ENCODE results near the gene RNF207.

Gene RNF207

DNA sequence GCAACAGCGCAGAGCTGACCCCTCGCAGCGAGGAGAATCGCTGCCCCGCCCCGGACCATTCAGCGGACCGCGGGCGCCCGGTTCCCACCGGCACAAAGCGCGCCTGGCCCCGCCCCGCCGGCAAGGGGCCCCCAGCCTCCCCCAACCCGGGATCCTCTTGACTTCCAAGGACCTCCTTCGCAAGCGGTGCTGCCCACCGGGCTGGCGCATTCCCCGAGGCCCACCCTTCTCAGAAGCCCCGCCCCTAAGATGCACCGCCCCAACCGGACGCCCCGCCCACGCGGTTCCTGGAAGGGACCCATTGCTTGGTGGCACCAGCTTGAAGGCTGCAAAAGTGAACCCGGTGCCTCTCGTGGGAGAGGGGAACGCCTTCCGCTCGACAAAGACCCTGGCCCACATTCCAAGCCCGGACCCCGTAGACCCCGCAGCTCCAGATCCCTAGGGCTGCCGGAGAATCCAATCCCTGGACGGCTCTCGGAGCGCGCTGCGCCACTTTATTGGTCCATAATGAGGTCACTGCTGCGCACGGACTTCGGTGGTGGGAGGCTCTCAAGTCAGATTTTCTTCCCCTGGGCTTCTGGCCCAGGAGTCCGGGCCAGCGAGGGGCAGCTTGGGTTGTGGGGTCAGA lies 40.1 kb downstream of the RNF207 start:
- no peaks in the 10 kb centered on the region for H3K9me3 ChIP-seq (replicated peaks; ENCODE audit: insufficient read depth, low read length)
- peak overlapping the region; percentile 57; the same call in 1 of the 2 replicates for H3K4me2 ChIP-seq (ENCODE audit: low read depth, low read length)
- H3K9me2 ChIP-seq (replicated peaks; ENCODE audit: insufficient read depth, low read length) = no peaks in the 10 kb centered on the region
- H3K79me2 ChIP-seq (ENCODE audit: low read length) = no peaks in the 10 kb centered on the region
- no peak overlapping the region for H2AFZ ChIP-seq (ENCODE audit: low read length)
- no peak overlapping the region for H3K9ac ChIP-seq (ENCODE audit: low read length)
- no peaks in the 10 kb centered on the region; the same call in 1 of the 2 replicates for H3K4me1 ChIP-seq (ENCODE audit: low read length)
- no peak for DNase-seq
- no peaks in the 10 kb centered on the region for H3F3A ChIP-seq (ENCODE audit: insufficient read depth, low read length)
- H3K4me3 ChIP-seq (ENCODE audit: low read length) = no peak overlapping the region
- peaks cover 82% of the 10 kb centered on the region for H3K27me3 ChIP-seq (replicated peaks; ENCODE audit: insufficient read depth, low read length)
- H4K20me1 ChIP-seq (ENCODE audit: insufficient read depth, low read length) = no peaks in the 10 kb centered on the region
- TF ChIP-seq EZH2phosphoT487 (IDR thresholded peaks at IDR 0.05; ENCODE audit: low read length) = no peak
- TF ChIP-seq, protein P1, sequence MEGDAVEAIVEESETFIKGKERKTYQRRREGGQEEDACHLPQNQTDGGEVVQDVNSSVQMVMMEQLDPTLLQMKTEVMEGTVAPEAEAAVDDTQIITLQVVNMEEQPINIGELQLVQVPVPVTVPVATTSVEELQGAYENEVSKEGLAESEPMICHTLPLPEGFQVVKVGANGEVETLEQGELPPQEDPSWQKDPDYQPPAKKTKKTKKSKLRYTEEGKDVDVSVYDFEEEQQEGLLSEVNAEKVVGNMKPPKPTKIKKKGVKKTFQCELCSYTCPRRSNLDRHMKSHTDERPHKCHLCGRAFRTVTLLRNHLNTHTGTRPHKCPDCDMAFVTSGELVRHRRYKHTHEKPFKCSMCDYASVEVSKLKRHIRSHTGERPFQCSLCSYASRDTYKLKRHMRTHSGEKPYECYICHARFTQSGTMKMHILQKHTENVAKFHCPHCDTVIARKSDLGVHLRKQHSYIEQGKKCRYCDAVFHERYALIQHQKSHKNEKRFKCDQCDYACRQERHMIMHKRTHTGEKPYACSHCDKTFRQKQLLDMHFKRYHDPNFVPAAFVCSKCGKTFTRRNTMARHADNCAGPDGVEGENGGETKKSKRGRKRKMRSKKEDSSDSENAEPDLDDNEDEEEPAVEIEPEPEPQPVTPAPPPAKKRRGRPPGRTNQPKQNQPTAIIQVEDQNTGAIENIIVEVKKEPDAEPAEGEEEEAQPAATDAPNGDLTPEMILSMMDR (IDR thresholded peaks at IDR 0.05; ENCODE audit: low read length) = no peak
- TF ChIP-seq EZH2 (optimal IDR thresholded peaks at IDR 0.05; ENCODE audit: low read depth, low read length) = no peak
- H3K27ac ChIP-seq (ENCODE audit: low read length) = no peak overlapping the region
- no peaks in the 10 kb centered on the region for H3K36me3 ChIP-seq (replicated peaks; ENCODE audit: insufficient read depth, low read length)

DNA sequence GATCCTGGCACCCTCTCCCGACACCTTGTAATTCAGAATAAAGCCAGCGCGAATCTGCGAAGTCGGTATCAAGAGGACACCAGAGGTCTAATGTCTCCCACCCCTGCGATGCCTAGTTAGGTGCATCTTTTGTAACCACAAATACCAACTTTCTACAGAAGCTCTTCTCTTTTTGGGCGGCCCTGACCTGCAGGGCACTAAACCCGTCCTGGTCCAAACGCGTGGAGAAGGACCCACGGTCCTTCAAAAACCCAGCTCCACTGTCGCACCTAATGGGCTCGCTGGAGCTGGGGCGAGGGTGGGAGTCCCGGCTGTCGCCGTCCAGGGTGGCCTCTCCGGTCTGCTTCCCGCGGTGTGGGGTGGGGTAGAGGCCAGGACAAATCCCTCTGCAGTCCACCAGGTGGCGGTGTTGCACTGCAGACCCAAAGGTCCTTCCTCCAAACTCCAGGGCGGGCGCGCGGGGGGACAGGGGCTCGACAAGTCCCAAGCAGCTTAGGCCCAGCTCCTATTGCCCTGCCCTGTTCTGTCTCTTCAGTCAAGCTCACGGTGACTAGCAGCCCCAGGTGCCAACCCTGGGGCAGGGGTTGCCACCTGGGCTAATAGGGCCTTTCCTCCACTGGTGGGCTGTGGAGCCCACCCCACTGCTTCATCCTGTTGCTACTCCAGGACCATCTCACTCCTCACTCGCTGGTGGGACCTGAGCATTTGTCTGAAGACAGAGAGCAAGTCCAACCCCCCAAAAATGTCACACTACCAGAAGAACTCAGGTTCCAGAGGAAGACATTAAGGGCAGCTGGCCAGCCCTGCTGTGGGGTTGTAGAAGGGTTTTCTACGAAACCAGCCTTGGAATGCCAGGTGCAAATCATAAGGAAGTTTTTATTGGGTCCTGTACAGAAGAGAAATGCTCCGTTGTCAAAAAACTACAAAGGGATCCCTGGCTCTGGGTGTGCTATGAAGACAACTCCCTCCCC lies 40.9 kb downstream of the RNF207 start:
- Histone ChIP-seq H3K4me2 (ENCODE audit: low read depth, low read length) (no peak overlapping the region), H3K4me3 (ENCODE audit: low read length) (no peak overlapping the region), H2AFZ (ENCODE audit: low read length) (no peak overlapping the region), H3K27me3 (replicated peaks; ENCODE audit: insufficient read depth, low read length) (peaks cover 82% of the 10 kb centered on the region), H3K9me3 (replicated peaks; ENCODE audit: insufficient read depth, low read length) (no peaks in the 10 kb centered on the region), H3K9me2 (replicated peaks; ENCODE audit: insufficient read depth, low read length) (no peaks in the 10 kb centered on the region), H3K36me3 (replicated peaks; ENCODE audit: insufficient read depth, low read length) (no peaks in the 10 kb centered on the region), H3K4me1 (ENCODE audit: low read length) (no peaks in the 10 kb centered on the region; the same call in 1 of the 2 replicates), H4K20me1 (ENCODE audit: insufficient read depth, low read length) (no peaks in the 10 kb centered on the region), H3K27ac (ENCODE audit: low read length) (no peak overlapping the region), H3F3A (ENCODE audit: insufficient read depth, low read length) (no peaks in the 10 kb centered on the region), H3K9ac (ENCODE audit: low read length) (no peak overlapping the region), H3K79me2 (ENCODE audit: low read length) (no peaks in the 10 kb centered on the region)
- peak; percentile 53 for DNase-seq
- TF ChIP-seq, protein P1 (IDR thresholded peaks at IDR 0.05; ENCODE audit: low read length) = peak; percentile 84
- no peak for TF ChIP-seq EZH2phosphoT487 (IDR thresholded peaks at IDR 0.05; ENCODE audit: low read length)

- Histone ChIP-seq H3K79me2 (ENCODE audit: low read length) (no peaks in the 10 kb centered on the region), H3F3A (ENCODE audit: insufficient read depth, low read length) (no peaks in the 10 kb centered on the region), H3K27ac (ENCODE audit: low read length) (no peak overlapping the region), H3K4me1 (ENCODE audit: low read length) (no peaks in the 10 kb centered on the region; the same call in 1 of the 2 replicates), H3K9me2 (replicated peaks; ENCODE audit: insufficient read depth, low read length) (no peaks in the 10 kb centered on the region), H3K9me3 (replicated peaks; ENCODE audit: insufficient read depth, low read length) (no peaks in the 10 kb centered on the region), H3K36me3 (replicated peaks; ENCODE audit: insufficient read depth, low read length) (no peaks in the 10 kb centered on the region), H3K4me2 (ENCODE audit: low read depth, low read length) (no peak overlapping the region), H3K4me3 (ENCODE audit: low read length) (no peak overlapping the region), H3K9ac (ENCODE audit: low read length) (no peak overlapping the region), H4K20me1 (ENCODE audit: insufficient read depth, low read length) (no peaks in the 10 kb centered on the region), H2AFZ (ENCODE audit: low read length) (no peak overlapping the region), H3K27me3 (replicated peaks; ENCODE audit: insufficient read depth, low read length) (peaks cover 85% of the 10 kb centered on the region)
- no peak for DNase-seq
- TF ChIP-seq EZH2phosphoT487 (IDR thresholded peaks at IDR 0.05; ENCODE audit: low read length) (no peak), EZH2 (optimal IDR thresholded peaks at IDR 0.05; ENCODE audit: low read depth, low read length) (no peak)
- TF ChIP-seq, protein P1 (IDR thresholded peaks at IDR 0.05; ENCODE audit: low read length) = no peak
These were observed 41.7 kb downstream of the RNF207 start for GRCh38 chr1:6247651-6248050.
